ENCODE measurements around the gene CUL7.

GRCh38 chr6:43060034-43060754 is 6.5 kb upstream of the CUL7 start:
- TF ChIP-seq CTCF (IDR thresholded peaks at IDR 0.05) = no peak
- no peak for TF ChIP-seq EZH2 (IDR thresholded peaks at IDR 0.05; ENCODE audit: borderline replicate concordance, insufficient read depth, low read depth, low read length, poor library complexity, severe bottlenecking)

All from B cell (primary cell).